GM12892 (cell line): ENCODE data around the gene DHX30.

Experiments used
- POLR2A ChIP-seq: IDR thresholded peaks from 2 replicates; pipeline ENCODE4 v1.6.1; 2011; ENCODE audit warnings: low read depth, low read length, control low read depth
- POLR2AphosphoS5 ChIP-seq: IDR thresholded peaks from 2 replicates; pipeline ENCODE4 v1.6.1; 2011; ENCODE audit warnings: low read depth, low read length, control low read depth
- TAF1 ChIP-seq: IDR thresholded peaks from 2 replicates; pipeline ENCODE4 v1.6.1; 2011; ENCODE audit warnings: low read depth, mild to moderate bottlenecking, control low read depth, low read length, borderline replicate concordance

DNA sequence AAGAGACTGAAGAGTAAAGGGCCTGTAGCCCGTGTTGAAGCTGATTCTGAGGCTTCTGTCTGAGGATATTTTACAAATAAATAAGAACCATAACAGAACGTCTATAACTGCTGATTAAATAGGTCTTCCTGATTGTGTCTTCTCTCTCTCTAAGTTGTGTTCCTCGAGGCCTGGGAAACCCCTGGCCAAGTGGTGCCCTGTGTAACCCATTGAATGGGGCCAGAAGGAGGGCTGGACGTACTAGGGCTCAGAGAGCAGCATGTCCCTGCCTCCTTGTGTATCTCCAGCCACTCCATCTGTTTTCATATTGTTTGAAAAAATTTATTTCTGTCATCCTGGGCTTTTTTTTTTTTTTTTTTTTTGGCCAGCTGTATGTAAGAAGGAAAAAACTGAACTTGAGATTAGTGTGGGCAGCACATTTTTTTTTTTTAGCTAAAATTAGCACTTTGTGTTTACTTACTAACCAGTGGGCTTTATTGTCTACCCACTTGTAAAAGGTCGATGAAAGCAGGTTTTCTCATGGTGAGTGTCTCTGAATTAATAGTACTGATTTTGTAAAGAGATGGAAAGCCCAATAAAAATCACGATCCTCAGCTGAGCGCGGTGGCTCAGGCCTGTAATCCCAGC, 10.7 kb downstream of the DHX30 start:
- TF ChIP-seq POLR2AphosphoS5 (no peak), POLR2A (no peak), TAF1 (no peak)
